Measurements from ENCODE around the gene PSAT1.
A peak's percentile ranks its signal among the peaks of the same experiment; 100 is the strongest.
"Not testable (repeated sequence)": the region's sequence is repeated elsewhere in the genome, so short reads cannot be mapped to it uniquely, and the experiment has no call there.

Gene PSAT1

DNA sequence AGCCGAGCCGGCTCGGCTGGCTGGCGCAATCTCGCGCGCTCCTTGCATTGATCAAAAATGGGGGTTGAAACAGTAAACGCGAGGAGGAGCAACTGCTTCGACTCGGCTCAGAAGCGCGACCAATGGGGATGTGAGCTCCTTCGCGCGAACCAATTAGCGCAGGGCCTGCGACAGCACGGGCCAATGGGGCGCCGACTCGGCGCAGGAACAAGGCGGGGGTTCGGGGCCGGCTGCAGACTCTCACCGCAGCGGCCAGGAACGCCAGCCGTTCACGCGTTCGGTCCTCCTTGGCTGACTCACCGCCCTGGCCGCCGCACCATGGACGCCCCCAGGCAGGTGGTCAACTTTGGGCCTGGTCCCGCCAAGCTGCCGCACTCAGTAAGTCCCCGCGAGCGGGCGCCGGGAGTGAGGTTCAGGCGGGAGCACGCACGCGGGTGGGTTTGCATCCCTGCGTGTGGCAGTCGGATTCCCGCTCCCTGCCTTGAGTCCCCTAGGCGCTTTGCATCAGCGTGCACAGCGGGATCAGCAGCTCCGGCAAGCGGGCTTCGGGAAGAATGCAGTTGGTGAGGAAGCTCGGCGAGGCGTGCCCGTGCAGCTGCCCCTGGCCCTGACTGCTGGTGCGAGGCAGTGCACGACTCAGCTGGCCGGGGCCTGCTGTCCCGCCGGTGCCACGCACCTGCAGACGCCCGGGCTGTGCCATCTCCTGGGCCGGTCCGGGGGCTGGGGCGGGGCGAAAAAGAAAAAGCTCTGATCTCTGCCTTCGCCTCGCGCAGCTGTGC, at the start of gene PSAT1:
Gene PSAT1, plus strand, starts transcription at position 233 of the 779 bp plus-strand sequence. Its CDS starts 86 bp downstream, at position 319.
- DNase-seq = peak; percentile 97

DNA sequence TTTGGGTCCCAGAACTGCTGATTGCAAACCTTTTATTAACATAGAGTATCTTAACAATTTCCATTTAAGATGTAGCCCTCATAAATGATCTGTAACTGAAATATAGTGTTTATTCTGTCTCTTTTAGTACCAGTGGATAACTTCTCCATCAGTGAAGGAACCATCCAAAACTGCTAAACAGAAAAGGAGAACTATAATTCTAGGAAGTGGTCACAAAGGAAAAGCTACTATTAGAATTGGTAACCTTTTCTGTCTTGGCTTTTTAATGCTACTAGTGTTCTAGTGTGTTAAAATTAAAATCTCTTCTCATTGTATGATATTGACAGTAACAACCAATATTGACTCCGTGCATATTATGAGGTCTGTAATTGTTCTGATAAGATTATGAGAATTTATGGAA, 48.3 kb upstream of the PSAT1 start:
- peak; percentile 47 for DNase-seq

DNA sequence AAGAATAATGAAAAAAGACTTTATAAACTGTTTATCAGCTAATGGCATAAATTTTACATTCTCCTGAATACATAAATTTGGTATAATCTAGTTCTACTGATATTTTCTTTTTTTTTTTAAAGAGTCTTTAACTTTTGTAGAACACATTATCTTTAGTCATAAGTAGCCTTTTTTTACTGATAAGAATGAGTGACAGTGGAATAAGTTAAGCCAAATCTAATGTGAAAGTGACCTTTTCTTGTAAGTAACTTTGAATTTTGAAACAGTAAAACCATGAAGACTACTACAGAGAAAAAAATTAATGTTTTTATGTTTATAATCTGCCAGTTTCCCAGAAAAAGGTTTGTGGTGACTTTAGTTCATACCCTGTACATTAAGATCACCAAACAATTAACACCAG, 47.4 kb upstream of the PSAT1 start:
- DNase-seq = peak; percentile 56

DNA sequence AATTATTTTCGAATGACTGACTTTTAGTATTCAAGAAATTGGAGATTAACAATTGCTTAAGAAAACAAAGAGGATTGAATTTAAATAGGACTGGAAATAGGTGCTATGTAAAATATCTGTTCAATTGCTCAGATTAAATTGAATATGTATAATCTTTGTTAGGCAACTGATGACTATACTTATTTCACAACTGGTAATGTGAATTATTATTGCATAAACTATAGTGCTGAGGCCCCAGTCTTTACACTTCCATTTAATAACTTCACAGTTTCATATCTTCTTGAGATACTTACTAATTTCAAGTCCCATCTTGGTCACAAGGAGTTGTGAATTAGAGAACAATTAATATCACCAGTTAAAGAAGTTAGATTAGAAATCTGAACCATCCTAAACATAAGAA, 44.3 kb upstream of the PSAT1 start:
- no peak for DNase-seq

DNA sequence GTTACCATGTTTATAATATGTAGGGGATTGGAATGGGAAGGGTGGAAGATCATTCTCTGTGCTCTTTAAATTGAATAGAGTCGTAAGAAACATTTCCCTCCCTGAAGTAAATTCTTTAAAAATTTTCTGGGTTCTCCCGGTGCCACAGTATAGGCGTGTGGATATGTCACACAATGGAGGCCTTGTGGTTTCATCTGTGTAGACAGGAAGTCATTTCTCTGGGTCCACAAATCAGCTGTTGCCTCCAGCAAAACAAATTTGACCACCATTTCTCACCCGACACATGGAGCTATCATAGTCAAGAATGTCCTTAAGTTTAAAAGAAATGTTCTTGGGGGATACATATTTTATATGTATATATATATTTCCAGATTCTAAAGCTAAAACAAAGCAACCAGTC, 43.6 kb upstream of the PSAT1 start:
- DNase-seq = no peak

DNA sequence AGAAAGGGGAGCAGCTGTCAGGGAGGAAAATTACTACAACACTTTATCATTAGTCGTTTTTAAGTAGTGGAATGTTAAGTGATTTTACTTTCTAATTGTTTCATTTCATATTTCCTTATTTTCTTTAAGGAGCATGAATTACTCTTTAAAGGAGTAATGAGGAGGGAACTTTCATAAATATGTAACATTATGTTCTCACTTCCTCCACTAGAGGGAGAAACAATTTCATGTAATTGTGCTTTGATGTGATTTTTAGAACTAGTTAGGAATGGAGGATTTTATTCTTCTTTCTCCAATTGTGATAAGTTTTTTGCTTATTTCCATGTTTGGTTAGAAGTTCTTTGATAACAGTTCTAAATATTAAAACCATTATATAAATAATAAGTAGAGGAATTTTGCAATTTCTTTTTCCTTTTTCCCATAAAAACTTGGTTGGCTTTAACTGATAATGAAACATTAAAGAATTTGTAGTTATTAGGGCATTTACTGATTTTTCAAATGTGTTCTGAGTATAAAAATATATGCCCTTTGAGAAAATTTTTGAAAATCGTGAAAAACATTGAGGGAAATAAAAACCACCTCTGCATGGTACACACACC, 35.4 kb upstream of the PSAT1 start:
- DNase-seq = peak; percentile 61

DNA sequence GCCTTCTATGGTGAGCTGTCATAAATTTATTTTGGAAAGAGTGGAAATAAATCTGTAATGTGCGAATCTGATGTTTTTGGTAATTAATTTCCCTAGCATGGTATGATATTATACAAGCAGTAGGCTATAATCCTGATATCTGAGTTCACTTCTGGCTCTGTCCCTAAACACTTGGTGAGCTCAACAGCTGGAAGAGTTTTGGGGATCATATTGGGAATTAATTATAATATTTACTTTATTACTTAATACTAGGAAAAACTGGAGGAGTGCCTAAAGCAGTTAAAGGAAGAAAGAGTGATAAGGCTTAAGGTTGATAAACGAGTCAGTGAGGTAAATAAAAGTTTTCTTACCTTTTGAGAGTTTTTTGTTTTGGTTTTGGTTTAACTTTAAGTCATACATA, 34.3 kb upstream of the PSAT1 start:
- DNase-seq = no peak

DNA sequence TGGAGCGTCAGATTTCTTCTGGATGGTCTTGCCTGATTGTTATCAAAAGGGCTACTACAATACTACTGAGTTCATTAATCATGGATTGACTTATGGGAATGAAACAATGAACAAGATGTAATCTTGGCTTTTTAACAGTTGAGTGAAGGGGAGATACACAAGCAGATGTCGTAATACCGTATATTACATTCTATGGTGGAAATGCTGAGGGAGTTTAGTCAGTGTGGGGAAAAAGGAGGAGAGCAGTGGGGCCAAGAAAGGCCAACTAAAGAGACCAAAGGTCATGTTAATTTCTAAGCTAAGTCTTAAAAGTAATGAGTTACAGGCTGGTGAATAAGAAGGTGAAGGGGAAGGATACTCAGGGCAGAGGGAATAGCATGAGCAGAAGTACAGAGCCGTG, 29.0 kb upstream of the PSAT1 start:
- no peak for DNase-seq

DNA sequence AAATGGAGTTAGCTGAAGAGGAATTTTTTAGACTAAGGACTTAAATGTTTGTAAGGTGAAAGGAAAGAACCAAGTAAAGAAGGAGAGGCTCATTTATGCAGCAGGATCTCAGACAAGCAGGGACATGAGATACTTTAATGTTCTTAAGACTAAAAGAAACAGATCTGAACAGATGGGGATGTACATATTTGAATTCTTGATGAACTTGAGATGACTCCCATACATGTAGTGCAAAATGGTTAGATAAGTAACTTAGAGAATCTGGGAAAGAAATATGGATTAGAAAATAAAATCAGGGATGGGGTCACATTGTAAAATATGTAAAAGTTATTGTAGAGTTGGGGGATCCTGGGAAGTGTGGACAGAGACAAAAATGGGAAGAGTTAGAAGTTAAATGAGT, 27.1 kb upstream of the PSAT1 start:
- DNase-seq = no peak

DNA sequence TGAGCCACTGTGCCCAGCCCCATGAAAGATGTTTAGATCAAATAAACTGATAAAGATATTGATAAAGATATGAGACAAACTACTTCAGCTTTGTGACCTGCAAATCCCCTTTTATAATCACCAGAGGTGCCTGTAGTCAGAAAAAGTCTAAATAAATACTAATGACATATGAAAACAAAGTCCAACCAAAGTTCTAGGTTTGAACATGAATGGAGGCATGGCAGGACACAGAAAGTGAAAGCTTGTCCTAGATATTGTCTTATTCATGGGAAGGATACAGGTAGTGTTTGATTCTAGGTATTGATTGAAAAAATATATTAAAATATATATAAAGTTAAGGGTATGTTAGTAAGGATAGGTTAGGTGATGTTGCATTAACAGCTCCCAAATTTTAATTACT, 24.6 kb upstream of the PSAT1 start:
- DNase-seq = no peak

DNA sequence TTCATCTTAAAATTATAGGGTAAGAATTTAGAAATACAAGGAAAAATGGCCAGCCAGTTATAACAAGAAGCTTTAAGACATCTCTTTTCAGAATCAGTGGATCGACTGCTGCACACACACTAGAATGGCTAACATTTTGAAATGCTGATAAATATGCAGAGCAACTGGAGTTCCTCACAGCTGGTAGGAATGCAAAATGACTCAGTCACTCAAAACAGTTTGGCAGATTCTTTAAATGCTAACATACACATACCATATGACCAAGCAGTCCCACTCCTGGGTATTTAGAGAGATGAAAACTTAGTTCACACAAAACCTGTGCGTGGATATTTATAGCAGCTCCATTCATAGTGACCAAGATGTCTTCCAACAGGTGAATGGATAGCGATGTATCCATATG, 23.2 kb upstream of the PSAT1 start:
- no peak for DNase-seq

DNA sequence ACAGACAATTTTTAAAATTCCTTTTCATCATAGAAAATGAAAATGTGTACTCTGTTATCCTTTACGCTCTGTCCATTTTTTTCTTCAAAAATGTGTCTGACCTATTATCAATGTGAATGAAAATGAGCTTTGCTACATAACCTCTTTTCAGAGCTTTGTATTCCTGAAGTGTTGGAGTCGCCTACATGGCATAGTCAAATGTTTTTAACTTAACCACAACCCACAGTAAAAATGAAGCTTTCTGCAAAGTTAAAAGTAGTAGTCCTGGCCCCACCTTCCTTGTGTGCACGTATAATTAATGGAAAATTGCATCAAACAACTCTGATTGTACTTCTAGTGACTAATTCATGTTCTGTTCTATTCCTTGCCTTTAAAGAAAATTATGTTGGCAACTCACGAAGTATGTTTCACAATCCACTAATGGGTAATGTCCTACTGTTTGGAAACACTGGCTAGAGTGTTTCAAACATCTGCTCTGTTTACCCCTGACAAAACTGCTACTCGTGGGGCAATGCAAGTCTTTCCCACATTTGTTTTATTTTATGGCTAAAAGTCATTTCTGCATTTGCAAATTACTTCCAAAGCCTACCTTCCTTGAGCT, 18.6 kb upstream of the PSAT1 start:
- DNase-seq = no peak

DNA sequence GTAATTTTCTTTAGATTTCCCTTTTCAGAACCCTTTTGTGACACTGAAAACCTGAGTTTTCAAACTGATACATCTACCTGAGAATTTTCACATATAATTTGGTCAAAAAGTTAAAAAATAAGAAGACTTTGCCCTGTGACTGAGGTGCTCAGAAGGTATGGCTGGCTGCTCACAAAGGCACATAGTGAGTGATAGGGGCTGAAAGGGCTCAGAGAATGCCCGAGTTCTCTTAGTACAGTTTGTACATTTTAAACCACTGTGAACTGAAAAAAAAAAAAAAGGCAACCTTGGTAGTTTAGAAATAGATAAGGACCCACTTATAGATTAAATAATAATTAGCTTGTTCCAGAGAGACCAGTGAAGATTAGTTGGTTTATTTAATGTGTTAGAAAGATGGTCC, 18.1 kb upstream of the PSAT1 start:
- DNase-seq = no peak

DNA sequence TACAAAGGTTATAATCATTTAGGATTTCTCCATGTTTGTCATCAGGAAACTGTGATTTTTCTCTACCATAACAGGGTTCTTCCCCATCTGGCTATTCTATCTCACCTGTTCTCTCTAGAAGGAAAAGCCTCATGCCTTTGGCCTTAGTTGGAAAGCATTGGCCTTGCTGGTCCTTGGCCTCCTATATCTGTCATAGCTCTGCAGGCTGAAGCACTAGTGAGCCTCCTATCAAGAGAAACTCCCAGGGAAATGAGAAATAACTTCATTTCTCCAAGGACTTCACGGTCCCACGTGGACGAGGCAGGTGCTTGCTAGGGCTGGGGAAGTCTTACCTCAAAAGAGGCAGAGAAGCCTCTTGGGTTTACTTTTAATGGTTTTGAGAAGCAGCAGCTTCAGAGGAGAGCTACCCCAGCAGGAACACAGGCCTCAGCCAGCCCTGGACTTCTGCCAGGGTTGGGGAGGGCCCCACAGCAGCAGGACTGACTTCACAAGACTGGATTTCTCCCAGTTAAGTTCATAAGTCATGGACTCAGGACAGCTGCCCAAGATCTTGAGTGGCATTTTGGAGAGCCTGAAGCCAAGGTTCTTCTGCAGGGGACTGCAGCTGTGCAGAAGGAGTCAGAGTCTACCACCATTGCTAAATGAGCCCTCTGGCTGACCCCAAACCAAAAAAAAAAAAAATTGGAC, 15.8 kb upstream of the PSAT1 start:
- no peak for DNase-seq

DNA sequence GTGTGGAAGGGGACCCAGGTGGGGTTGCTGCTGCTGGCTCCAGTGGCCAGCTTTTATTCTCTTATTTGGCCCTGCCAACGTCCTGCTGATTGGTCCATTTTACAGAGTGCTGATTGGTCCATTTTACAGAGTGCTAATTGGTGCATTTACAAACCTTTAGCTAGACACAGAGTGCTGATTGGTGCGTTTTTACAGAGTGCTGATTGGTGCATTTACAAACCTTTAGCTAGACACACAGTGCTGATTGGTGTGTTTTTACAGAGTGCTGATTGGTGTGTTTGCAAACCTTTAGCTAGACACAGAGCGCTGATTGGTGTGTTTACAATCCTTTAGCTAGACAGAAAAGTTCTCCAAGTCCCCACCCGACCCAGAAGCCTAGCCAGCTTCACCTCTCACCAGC, 12.7 kb upstream of the PSAT1 start:
- not testable (repeated sequence) for DNase-seq

DNA sequence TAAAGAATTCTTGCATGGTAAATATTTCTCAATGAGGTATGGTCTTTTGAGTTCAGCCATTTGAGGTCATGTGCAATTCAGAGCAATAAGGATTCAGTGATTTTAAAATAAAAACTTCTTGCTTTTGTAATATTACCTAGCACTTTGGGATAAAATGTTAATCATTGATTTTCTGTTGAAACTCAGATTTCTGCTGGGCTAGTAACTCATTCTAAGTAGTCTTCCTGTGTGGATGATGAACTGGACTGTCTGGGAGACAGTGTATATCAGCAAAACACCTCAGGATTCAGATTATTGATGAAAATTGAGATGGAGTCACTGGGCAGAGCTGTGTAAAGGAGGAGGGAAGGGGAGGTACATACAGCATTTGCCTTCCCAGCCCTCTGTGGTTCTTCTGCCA, 10.8 kb upstream of the PSAT1 start:
- no peak for DNase-seq

DNA sequence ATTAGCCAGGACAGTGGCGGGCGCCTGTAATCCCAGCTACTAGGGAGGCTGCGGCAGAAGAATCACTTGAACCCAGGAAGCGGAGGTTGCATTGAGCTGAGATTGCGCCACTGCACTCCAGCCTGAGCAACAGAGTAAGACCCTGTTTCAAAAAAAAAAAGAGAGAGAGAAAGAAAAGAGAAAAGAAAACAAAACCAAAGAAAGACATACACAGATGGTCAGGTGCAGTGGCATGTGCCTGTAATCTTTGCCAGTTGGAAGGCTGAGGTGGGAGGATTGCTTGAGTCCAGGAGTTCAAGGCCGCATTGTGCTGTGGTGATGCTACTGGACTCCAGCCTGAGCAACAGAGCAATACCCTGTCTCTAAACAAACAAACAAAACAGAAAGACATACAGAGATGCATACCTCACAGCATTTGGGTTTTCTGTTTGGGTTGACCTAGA, 10.0 kb upstream of the PSAT1 start:
- DNase-seq = no peak

DNA sequence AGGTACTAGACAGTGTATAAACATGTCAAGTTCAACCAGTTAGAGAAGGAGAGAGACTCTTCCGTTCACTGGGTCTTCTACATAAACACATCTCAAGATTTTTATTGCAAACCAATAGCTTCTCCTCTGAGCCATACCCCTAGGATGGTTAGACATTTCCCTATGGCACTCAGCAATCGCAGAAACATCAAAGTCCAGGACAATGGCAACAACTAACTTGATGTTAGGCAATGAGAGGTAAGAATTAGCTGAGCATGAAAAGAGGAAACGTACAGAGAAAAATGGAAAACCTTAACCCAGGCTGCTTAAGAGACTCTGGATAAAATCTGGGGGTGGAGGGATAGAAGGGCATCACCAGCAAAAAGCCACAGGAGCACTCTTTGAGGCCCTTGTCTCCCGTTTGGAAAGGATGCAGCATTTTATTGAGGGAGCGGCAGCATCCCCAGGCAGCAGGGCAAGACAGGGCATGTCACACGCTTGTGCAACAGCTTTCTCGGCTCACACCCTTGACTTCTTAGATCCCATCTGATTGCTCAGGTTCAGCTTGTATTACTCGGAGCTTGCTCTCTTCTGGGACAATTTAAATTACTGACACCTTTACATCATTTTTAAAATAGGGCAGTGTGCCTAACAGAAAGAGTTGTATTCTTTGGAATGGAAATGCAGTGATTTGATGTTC, 8.6 kb upstream of the PSAT1 start:
- DNase-seq = no peak

DNA sequence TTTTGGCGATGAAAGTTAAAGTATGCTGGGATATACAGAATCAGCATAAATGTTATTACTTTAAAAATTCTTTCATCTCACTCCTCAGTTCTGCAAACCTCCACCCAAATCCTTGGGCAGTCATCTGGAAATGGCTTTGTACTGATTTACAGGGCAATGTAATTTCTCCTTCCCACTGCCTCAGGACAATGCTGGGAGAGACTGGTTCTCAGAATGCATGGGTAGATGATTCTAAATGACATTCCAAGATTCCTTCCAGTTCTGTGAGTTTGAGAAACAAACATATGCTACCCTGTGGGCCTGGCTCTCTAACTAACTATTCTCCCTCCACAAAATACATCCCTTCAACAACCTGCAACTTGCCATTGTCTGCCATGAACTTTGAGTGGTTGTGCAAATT, 7.5 kb upstream of the PSAT1 start:
- DNase-seq = no peak

DNA sequence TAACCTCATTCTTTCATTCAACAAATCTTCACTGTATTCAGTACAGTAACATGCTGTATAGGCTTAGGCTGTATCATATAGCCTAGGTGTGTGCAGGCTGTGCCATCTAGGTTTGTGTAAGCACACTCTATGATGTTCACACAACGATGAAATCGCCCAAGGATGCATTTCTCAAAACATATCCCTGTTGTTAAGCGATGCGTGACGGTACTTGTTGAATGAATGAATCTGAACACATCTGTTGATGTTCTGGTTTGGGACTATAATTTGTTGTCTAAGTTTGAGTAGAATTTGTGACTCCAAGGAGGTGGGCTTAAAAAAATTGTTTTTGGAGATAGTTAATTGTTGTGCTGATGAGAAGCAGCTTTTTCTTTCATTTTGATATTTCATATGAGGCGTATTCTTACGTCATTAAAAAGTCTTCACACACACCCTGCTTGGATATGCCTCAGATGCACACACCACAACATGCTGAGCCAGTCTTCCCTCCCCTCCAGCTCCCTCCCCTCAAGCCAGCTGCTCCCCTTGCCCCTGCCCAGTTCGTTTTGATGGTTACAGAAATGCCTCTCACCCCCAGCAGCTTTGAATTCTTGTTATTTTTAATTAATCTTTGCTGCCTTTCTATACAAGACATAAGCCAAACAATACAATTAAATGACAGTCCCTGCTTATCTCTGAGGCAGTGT, 5.5 kb upstream of the PSAT1 start:
- DNase-seq = no peak

DNA sequence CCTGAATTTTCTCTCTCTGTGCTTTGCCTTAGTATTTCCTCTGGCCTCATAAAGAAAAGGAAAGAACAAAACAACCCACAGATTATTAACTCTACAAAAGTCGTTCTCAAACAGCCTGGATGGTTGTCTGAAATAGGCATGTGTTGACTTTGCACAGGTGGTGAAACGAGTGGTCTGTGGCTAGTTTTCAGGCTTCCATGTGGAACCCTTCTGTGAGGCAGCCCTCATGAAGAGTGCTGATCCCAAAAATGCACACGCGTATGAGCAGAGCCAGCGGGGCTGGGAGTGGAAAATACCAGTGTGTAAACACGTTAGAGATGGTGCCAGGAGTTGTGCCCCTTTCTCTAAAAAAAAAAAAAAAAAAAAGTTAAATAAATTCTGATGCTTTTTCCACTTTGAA, 4.9 kb upstream of the PSAT1 start:
- no peak for DNase-seq

DNA sequence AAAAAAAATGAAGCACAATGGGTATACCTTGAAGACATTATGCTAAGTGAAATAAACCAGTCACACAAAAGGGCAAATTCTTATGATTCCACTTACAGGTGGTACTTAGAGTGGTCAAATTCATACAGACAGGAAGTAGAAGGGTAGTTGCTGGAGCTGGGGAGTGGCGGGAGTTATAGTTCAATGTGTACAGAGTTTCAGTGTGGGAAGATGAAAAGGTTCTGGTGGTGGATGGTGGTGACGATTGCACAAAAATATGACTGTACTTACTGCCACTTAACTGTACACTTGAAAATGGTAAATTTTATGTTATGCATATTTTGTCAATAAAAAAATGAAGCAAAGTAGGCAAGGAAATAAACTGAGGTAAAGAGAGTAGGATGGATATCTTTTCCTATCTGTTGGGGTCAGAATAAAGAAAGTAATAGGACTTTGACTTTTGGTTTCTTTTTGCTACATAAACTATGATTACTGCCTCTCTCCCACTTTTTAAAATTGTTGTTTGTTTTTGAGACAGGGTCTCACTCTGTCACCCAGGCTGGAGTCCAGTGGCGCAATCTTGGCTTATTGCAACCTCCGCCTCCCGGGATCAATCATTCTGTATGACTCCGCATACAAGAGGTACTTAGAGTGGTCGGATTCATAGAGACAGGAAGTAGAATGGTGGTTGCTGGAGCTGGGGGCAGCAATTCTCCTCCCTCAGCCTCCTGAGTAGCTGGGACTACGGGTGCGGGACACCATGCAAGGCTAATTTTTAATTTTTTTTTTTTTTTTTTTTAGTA, 4.0 kb upstream of the PSAT1 start:
- DNase-seq = no peak

Measured in OCI-M1 (cell line).